Breast epithelium (tissue), 3 donors: ENCODE measurements around the gene ECE1.

Source experiments
- POLR2A ChIP-seq: fragments of 450-650 bp; IDR thresholded peaks from one replicate; pipeline ENCODE4 v1.6.1; 2016; ENCODE audit warnings: antibody characterized with exemption, mild to moderate bottlenecking, moderate library complexity
- POLR2AphosphoS5 ChIP-seq, 3 donors: sonication (generic); formaldehyde crosslinking; IDR thresholded peaks; one replicate each; pipeline ENCODE4 v1.6.1; 2017; ENCODE audit warnings: antibody characterized with exemption in 3 of 3
- TF ChIP-seq, protein P1 (sequence below), 3 donors: fragments of 450-650 bp; IDR thresholded peaks; one replicate each; pipeline ENCODE4 v1.5.1; 2016 to 2017; ENCODE audit warnings: antibody characterized with exemption in 3 of 3, mild to moderate bottlenecking in 3 of 3, moderate library complexity in 3 of 3

DNA sequence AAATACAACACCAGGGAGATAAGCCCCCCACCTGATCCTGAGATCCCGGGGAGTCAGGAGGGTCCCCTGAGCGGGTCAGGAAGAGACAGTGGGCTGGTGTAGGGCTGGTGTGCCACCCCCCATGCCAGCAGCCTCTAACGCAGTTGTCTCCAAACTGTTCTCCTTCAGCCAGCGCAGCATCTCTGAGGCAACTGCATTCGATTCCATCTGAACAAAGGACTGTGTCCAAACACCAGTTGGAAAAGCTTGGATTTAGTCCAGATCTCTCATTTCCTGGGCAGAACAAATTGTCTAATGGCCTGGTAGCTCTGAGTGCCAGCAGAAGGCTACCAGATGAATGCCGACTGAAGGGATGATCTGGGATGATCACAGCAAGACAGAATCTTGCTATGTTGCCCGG, 69.4 kb downstream of the ECE1 start:
- TF ChIP-seq, protein P1, sequence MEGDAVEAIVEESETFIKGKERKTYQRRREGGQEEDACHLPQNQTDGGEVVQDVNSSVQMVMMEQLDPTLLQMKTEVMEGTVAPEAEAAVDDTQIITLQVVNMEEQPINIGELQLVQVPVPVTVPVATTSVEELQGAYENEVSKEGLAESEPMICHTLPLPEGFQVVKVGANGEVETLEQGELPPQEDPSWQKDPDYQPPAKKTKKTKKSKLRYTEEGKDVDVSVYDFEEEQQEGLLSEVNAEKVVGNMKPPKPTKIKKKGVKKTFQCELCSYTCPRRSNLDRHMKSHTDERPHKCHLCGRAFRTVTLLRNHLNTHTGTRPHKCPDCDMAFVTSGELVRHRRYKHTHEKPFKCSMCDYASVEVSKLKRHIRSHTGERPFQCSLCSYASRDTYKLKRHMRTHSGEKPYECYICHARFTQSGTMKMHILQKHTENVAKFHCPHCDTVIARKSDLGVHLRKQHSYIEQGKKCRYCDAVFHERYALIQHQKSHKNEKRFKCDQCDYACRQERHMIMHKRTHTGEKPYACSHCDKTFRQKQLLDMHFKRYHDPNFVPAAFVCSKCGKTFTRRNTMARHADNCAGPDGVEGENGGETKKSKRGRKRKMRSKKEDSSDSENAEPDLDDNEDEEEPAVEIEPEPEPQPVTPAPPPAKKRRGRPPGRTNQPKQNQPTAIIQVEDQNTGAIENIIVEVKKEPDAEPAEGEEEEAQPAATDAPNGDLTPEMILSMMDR (IDR thresholded peaks at IDR 0.05), result no peak
- TF ChIP-seq POLR2A (no peak), POLR2AphosphoS5 (IDR thresholded peaks at IDR 0.05) (no peak)
